Embryonic facial prominence (tissue), 1 donor: ENCODE results near the gene MEX3C.

Experiments
- DNase-seq: peaks from one replicate; pipeline ENCODE4 v3.0.0-alpha.2; 2016; ENCODE audit errors: extremely low spot score

MEX3C gene

DNA sequence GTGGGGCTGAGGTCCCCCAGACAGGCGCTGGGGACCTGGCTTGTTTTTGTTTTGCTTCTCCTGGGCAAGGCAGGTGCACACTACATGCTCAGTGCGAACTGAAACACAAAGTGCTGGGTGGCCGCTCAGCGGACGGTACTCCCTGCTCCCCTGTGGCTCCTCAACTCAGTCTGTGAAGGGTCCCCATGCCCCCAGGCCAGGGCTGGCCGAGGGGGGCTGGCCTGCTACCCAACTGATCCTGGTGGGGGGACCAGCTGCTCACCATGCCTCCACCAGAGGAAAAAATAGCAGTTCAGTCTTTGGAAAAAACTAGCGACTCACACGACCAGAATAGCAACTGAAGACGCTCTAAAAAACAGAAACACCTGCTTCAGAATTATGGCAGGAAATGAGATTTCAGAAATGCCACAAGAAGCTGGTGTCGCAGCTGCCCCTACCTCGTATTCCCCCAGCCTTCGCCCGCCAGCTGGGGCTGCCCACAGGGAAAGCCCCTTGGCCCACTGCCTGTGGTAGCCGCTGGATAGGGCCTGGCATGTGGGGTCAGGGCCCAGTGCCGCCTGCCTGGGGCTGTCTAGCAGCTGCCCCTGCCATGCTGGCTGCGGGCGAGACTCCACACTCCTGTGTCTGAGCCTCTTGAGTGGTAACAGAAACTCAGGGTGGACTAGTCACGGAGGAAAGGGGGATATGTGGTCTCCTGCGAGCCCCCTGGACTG lies 43.7 kb downstream of the MEX3C start:
- DNase-seq = no peak

DNA sequence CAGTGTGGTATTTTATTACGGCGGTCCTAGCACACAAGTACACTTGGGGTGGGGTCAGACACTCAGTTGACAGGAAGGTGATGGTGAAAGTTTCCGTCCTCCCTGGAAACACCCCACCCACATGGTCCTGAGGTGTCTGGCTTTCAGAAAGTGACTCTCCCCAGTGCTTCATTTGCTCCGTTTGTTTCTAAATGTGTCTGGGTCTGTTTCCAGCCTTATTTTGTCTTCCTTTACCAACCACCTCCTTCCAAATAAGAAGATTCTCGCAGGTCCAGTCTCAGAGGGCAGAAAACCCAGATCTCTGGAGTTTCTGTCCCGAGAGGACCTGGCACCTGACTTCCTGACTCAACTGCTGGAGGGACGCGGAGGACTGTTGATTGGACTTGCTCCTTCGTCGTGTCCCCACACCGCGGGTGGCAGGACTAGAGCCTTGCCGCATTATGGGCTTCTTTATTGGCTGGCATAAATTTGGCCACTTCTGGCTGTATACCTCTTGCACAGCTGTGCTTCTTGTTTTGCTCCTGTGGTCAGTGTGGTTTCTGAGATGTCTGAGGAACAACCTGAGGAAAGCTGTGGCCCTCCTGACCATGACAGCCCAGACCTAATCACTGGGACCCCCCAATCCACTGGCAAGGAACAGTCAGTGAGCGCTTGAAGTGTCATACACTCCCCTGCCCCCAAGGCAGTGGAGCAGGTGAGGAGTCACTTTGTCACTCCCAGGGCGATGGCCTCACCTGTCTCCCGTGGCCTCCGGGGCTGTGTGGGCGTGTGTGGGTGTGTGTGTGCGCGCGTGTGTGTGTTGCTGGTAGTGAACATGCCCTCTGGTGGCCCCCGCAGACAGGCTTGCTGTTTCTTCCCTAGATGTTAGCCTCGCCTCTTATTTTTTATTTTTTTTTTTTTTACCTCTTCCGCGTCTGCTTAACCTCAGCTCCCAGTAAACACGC lies 45.6 kb downstream of the MEX3C start:
- no peak for DNase-seq

DNA sequence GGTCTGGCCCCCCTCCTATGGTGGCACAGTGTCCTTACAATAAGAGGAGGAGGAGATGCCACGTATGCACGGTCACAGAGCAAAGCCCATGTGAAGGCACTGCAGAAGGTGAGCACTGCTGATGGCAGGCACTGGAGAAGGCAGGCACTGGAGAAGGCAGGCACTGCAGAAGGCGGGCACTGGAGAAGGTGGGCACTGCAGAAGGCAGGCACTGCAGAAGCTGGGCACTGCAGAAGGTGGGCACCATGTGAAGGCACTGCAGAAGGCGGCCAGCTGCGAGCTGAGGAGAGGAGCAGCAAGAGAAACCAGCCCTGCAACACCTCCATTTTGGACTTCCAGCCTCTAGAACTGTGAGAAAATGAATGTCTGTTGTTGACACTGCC lies 46.3 kb downstream of the MEX3C start:
- DNase-seq = no peak

DNA sequence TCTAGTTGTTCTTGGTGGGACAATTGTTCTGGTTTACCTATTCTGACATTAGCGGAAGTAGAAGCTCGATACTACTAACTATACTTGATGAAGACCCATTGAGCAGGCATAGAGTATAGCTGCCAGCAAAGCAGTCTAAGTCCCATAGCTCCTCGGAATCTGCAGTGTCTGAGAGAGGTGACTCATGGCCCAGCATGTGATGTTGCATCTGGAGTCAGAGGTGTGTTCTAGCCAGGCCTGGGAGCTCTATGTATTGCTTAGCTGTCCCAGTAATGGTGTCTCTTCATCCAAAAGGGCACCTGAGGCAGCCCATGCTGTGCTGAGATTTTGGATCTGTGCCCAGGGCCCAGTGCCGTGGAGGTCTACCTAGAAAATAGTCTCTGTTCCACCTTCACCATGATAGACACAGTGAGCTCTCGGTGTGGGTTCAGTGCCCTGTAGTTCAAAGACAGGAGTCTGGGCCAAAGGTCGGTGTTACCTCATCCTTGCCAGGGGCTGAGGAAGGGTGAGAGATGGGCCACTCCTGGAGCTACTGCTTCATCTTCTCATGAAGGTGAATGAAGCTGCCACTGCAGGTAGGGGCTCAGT lies 47.3 kb downstream of the MEX3C start:
- no peak for DNase-seq

DNA sequence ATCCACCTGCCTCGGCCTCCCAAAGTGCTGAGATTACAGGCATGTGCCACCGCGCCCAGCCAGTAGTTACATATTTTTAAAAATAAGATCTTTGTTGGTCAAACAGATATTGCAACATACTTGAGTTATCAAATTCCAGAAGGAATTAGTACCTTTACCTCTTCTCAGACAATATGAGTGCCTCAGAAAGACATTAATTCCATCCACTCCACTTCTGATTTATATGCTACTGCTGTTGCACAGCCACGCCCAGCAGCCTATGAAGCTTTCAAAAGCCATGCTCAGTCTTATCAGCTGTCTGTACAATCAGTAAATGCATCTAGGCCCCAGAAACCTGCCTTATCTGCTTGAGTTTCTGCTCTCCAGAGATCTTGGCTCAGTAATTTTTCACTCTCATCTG lies 47.8 kb downstream of the MEX3C start:
- DNase-seq = no peak

DNA sequence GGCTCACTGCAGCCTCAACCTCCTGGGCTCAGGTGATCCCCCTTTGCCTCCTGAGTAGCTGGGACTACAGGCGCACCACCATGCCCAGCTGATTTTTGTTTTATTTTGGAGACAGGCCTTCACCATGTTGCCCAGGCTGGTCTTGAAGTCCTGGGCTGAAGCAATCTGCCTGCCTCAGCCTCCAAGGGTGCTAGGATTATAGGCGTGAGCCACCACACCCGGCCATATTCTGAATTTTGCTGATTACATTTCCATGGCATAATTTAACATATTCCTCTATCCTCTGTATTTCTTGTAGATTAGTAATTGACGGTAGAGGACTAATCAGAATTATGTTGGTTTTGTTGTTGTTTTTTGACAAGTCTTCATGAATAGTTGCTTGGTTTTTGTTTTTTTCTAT lies 50.6 kb downstream of the MEX3C start:
- DNase-seq = no peak

DNA sequence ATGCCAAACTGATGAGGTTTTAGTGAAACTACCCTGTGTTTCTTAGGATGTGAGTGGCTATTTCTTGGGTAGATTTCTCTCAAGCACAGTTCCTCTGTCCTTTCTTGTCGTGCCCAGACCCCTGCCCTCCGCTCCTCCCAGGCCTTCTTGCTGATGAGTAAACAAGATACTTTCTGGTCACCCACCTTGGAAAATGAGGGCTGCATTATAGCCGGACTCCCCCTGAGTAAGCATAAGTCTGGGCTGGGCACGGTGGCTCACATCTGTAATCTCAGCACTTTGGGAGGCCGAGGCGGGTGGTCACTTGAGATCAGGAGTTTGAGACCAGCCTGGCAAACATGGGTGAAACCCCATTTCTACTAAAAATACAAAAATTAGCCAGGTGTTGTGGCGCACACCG lies 58.5 kb downstream of the MEX3C start:
- no peak for DNase-seq

DNA sequence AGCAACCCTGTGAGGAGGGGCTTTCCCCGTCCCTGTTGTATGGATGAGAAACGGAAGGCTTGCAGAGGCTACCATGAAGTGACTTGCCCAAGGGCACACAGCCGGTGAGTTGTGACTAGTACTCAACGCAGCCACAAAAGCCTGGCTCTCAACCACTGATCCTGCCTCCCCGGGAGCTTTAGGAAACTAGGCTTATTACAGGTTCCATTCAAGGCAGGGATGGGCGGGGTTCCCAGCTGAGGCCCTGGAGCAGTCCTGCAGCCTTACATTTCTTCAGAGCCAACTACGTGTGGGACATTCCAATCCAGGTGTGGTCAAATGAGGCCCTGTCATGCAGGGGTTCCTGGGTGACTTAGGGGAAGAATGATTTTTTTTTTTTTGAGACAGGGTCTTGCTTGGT lies 59.6 kb downstream of the MEX3C start:
- DNase-seq = no peak

DNA sequence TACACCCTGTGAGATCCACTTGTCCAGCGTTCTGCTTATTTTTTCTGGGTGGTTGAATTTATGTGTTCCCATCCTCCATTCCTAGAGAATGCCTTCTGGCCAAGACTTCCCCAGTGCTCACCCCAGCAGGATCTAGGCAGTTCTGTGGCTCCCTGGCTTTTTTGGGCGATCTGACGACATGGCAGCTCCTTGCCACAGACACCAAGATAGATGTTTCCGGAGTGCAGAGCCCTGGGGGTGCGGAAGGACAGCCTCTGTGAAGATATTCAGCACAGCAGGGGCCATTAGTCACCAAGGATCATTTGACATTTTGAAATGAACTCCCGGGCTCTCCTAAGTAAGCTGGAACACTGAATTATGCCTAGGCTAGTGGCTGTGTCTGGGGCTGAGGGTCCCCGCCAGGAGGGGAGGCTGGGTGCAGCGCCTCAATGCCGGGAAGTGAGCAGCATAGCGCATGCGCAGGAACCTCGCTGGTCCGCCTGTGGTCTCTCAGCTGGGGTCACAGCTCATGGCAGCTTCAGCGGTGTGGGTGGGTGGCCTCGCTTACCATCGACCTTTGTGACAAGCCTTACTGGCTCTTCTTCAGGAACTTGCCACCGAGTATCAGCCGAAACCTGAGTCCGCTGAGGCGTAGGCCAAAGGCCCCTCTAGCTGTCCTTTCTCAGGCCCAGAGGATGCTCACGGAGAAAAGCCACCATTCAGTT lies 60.3 kb downstream of the MEX3C start:
- no peak for DNase-seq

DNA sequence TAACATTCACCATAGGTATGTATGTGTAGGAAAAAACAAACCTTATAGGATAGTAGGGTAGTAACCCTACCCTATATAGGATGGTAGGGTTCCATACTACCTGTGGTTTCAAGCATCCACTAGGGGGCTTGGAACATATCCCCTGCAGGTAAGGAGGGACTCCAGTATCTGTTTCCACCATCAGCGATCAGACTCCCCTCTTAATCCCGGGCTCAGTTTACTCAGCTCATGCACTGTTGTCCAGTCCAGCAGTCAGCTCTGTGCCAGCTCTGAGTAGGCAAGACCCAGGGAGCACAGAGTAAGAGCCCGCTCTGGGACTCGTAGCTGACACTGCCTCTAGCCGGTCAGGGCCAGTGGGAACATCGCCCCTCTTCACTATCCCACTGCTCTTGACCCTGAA lies 61.7 kb downstream of the MEX3C start:
- DNase-seq = no peak

DNA sequence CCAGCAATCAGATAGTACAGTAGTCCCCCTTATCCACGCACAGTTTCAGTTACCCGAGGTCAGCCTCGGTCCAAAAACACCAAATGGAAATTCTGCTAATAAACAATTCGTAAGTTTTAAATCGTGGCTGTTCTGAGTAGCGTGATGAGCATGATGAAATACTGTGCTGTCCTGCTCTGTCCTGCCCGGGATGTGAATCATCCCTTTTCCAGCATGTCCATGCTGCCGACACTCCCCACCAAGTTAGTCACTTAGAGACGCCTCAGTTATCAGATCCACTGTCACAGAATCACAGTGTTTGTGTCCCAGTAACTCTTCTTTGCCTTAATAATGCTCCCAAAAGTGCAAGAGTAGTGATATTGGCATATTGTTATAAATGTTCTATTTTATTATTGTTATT lies 62.1 kb downstream of the MEX3C start:
- DNase-seq = no peak

DNA sequence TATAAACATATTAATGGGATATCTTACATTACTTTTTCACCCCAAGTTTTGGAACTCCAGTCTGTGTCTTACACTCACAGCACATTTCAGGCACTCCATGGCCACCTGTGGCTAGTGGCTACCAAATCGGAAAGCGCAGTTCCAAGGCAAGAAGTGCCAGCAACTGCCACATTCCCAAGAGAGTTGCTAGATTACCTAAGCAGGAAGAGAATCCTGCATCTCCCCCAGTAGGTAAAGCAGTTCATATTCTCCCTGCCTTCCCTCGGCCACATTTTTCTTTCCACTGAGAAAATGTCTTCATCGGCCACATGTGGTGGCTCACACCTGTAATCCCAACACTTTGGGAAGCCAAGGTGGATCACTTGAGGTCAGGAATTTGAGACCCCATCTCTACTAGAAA lies 62.8 kb downstream of the MEX3C start:
- DNase-seq = no peak

DNA sequence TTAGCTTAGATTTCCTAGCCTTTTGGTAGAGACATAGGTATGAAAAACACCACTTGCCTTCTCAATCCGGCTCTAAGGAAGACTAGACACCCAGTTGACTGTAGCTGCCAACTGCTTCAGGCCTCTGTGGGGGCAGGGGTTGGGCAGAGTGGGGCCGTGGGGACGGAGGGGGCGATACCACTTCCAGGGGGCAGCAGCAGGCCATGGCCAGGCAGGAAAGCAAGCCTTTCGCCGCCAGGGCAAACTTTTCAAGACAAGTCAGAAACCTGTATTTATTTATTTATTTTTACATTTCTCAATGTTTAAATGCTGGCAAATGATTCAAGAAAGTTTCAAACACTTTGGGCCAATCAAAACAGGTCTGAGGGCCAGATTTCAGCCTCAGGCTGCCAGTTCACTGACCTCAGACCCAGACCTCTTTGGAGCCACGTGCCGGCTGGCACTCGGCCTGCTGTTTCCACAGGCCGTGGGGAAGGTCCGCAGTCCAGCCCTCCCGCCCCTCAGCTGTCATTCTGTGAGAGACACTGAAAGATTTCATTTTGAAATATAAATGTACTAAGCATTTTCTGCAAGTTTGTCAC lies 63.8 kb downstream of the MEX3C start:
- no peak for DNase-seq

DNA sequence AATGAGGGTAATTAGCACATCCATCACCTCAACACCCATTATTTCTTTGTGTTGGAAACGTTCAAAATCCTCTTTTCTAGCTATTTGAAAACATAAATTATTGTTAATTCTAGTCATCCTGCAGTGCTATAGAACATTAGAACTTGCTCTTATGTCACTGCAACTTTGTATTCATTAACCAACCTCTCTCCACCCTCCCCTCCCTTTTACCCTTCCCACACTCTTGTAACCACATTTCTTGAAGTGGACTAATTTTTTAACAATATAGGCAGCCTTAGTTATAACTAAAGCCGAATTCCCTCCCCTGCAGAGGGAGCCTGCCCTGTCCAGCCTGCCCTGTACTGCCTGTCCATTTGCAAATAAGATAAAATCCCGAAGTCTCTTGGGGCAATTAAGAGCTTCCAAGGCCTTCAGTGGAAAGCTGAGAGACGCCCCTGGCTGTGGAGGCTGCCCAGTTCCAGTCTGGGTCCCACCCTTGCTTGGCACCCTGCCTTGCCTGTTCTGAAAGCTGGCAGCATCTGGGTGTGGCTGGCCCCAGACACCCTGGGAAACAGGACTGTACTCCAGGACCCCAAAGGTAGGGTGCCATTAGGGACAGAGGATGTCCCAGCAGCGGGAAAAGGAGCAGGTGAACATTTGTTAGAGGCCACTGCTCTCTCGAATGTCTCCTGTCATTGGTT lies 65.1 kb downstream of the MEX3C start:
- no peak for DNase-seq

DNA sequence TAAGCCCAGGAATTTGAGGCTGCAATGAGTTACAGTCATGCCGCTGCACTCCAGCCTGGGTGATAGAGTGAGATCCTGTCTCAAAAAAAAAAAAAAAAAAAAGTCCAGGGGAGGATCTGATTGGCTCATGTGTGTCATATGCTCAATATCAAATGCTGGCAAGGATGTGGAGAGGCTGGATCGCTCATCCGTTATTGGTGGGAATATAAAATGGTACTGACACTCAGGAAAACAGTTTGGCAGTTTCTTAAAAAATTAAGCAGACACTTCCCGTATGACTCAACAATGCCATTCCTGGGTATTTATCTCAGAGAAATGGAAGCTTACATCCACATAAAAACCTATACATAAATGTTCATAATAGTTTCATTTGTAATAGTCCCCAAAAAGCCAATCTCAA lies 68.9 kb downstream of the MEX3C start:
- no peak for DNase-seq

DNA sequence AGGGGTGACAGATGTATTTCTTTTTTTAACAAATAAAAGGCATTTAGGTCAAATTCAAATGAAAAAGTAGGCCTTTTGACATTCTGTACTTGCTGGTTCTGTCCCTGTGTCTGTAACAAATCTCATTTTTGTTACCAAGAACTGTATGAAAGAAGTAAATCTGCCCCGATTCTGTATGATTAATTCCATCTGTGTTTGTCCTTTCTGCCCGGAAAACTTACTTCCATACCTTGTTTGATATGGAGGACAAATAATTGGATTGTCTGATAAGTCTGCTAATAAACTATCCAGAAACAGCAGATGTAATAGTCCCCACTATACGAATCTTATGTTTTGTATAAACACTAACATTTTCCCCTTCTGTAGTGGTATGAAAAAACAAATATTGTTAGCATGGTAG lies 69.8 kb downstream of the MEX3C start:
- DNase-seq = no peak

DNA sequence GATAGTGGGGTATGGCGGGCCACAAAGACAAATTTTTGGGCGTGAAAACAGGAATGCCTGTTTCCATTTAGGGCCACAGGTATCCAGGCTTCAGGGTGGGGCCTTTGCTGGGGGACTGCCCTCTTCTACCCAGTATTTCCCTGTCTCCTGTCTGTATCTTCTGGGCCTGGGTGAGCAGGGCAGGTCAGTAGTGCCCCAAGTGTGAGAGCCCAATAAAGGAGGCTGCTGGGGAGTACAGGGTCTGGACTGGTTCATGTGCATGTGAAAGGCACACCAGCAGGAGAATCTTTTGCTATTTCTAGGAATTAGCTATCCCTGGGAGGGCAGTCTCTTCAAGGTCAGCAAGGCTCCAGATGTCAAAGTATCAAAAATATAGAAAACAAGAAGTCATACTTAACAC lies 71.5 kb downstream of the MEX3C start:
- no peak for DNase-seq
